ENCODE results near the gene ANKRD16. TPM values are rescaled to one million over a fixed set of nuclear protein-coding genes. Genes with fewer than 3 reads are reported as not detected.
A peak's percentile ranks its signal among the peaks of the same experiment; 100 is the strongest.

Gene ANKRD16
- total RNA-seq, 1 experiment from 2014 or later = 9.9 TPM

DNA sequence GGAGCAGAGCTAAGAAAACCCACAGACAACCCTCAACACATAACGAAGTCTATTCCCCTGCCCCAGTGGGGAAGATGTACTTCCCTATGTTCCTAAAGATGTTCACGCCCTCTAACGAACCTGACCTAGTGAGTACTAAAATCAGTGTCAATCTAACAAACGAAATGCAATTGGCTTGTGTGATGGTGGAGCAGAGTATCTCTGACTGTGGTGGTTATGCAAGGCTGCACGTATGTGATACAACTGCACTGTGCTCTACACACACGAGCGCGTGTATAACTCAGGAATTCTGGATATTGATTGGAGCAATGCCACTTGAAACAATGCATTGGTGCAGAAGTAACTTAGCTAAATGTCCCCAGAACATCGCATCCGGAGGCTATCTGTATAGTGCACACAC is 1.3 kb downstream of the ANKRD16 start:
- H3K9me3 Mint-ChIP-seq (ENCODE audit: unreplicated experiment) = no peaks in the 10 kb centered on the region
- BruUV-seq (replicated peaks) = no TSS peak
- ChIA-PET CTCF (interaction anchor here (0.6 to 3.9 kb wide), 6 partner anchors 9 to 445 kb away, joined by 4 to 16 read pairs (median 4); partner anchors contain the start of gene IL15RA), POLR2A (interaction anchor here (0.7 to 6.6 kb wide), 16 partner anchors 11 to 265 kb away, joined by 3 to 118 read pairs (median 4); partner anchors contain the start of gene GDI2)
- peak; percentile 40 for DNase-seq (ENCODE audit: unreplicated experiment)
- H3K4me3 Mint-ChIP-seq (ENCODE audit: unreplicated experiment) = peak overlapping the region; percentile 80
- no peaks in the 10 kb centered on the region for H3K27me3 Mint-ChIP-seq (ENCODE audit: insufficient read depth, unreplicated experiment)
- TF ChIP-seq, protein P1, sequence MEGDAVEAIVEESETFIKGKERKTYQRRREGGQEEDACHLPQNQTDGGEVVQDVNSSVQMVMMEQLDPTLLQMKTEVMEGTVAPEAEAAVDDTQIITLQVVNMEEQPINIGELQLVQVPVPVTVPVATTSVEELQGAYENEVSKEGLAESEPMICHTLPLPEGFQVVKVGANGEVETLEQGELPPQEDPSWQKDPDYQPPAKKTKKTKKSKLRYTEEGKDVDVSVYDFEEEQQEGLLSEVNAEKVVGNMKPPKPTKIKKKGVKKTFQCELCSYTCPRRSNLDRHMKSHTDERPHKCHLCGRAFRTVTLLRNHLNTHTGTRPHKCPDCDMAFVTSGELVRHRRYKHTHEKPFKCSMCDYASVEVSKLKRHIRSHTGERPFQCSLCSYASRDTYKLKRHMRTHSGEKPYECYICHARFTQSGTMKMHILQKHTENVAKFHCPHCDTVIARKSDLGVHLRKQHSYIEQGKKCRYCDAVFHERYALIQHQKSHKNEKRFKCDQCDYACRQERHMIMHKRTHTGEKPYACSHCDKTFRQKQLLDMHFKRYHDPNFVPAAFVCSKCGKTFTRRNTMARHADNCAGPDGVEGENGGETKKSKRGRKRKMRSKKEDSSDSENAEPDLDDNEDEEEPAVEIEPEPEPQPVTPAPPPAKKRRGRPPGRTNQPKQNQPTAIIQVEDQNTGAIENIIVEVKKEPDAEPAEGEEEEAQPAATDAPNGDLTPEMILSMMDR (IDR thresholded peaks at IDR 0.05; ENCODE audit: unreplicated experiment) = no peak
- intact Hi-C loops (cut with micrococcal nuclease) = loop anchor here (2.0 to 5.0 kb wide), 3 partner anchors 76 to 201 kb away; partner anchors contain the start of genes GDI2 and IL15RA
- peaks cover 49% of the 10 kb centered on the region for H3K36me3 Mint-ChIP-seq (ENCODE audit: insufficient read depth, unreplicated experiment)
- peak overlapping the region; percentile 49 for H3K27ac Mint-ChIP-seq (ENCODE audit: low read depth, unreplicated experiment)
- peaks cover 32% of the 10 kb centered on the region for H3K4me1 Mint-ChIP-seq (ENCODE audit: insufficient read depth, unreplicated experiment)

DNA sequence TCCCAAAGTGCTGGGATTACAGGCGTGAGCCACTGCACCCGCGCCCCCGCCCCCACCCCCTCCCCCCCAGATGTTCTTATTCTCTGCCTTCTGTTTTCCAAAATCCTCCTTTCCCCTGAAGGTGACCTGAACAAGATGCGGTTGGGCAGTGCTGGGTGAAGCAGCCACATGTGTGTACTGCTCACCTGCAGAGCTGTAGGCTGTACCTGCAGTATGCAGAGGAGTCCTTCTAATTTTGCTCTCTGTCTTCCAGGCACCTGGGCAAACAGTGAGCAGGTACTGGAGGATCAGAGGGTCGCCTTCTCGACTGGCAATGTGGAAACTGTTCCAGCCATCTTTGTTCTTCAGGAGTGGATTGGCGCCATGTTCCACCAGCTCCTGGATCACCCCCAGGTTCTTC is 2.1 kb downstream of the ANKRD16 start:
- TF ChIP-seq, protein P1 (IDR thresholded peaks at IDR 0.05; ENCODE audit: unreplicated experiment) = no peak
- no peaks in the 10 kb centered on the region for H3K9me3 Mint-ChIP-seq (ENCODE audit: unreplicated experiment)
- peak overlapping the region; percentile 80 for H3K4me3 Mint-ChIP-seq (ENCODE audit: unreplicated experiment)
- intact Hi-C loops (cut with micrococcal nuclease) = loop anchor here (2.0 to 5.0 kb wide), 3 partner anchors 75 to 200 kb away; partner anchors contain the start of genes GDI2 and IL15RA
- CTCF ChIA-PET = interaction anchor here (0.6 to 3.9 kb wide), 4 partner anchors 9 to 513 kb away, joined by 3 to 16 read pairs (median 7); partner anchors contain the start of gene IL15RA
- H3K27me3 Mint-ChIP-seq (ENCODE audit: insufficient read depth, unreplicated experiment) = no peaks in the 10 kb centered on the region
- no TSS peak for BruUV-seq (replicated peaks)
- H3K27ac Mint-ChIP-seq (ENCODE audit: low read depth, unreplicated experiment) = no peak overlapping the region
- H3K36me3 Mint-ChIP-seq (ENCODE audit: insufficient read depth, unreplicated experiment) = peaks cover 56% of the 10 kb centered on the region
- DNase-seq (ENCODE audit: unreplicated experiment) = no peak
- POLR2A ChIA-PET = interaction anchor here (0.5 to 6.6 kb wide), 10 partner anchors 10 to 199 kb away, joined by 3 to 118 read pairs (median 4); partner anchors contain the start of gene GDI2
- H3K4me1 Mint-ChIP-seq (ENCODE audit: insufficient read depth, unreplicated experiment) = peaks cover 27% of the 10 kb centered on the region

DNA sequence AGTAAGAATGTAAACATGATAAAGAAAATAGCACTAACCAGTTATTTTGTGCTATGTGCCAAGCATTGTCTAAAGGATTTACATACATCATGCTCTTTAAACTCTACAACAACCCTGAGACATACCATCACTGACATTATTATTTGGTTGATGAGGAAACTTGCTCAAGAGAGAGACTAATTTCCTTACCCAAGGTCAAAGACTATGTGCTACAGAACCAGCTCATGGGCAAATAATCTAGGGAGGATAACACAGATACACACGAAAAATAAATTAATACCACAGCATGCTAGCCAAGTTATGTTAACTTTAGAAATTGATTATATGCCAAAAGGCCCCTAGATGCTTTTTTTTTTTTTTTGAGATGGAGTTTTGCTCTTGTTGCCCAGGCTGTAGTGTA is 2.7 kb downstream of the ANKRD16 start:
- Mint-ChIP-seq H3K27me3 (ENCODE audit: insufficient read depth, unreplicated experiment) (no peaks in the 10 kb centered on the region), H3K27ac (ENCODE audit: low read depth, unreplicated experiment) (no peak overlapping the region), H3K36me3 (ENCODE audit: insufficient read depth, unreplicated experiment) (peaks cover 62% of the 10 kb centered on the region), H3K4me1 (ENCODE audit: insufficient read depth, unreplicated experiment) (peaks cover 21% of the 10 kb centered on the region), H3K9me3 (ENCODE audit: unreplicated experiment) (no peaks in the 10 kb centered on the region), H3K4me3 (ENCODE audit: unreplicated experiment) (no peak overlapping the region)
- TF ChIP-seq, protein P1 (IDR thresholded peaks at IDR 0.05; ENCODE audit: unreplicated experiment) = no peak
- BruUV-seq (replicated peaks) = no TSS peak
- CTCF ChIA-PET = interaction anchor here (1.2 to 2.1 kb wide), 2 partner anchors 14 to 73 kb away, joined by 3 to 10 read pairs; no protein-coding TSS in a partner anchor
- intact Hi-C loops (cut with micrococcal nuclease) = loop anchor here (5.0 kb wide), 2 partner anchors 75 to 200 kb away; partner anchors contain the start of gene GDI2
- DNase-seq (ENCODE audit: unreplicated experiment) = no peak
- POLR2A ChIA-PET = interaction anchor here (0.7 to 6.6 kb wide), 4 partner anchors 10 to 89 kb away, joined by 3 to 118 read pairs (median 8); partner anchors contain the start of gene GDI2

DNA sequence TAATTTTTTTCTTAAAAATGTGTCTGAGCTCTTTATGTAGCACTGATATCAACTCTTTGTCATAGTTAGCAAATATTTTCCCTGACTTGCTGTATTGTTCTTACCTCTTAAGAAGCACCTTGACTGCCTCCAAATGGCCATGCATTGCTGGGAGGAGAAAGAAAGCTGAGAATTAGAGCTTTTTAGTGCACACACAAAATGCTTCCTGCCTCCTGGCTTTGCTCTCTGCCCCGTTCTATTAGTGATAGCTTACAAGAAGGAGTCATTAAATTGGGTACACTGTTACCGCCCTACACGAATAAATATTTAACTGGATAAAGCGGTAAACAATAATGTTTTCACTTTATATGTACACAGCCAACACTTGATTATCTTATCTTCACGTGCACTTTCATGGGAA is 4.1 kb downstream of the ANKRD16 start:
- H3K4me1 Mint-ChIP-seq (ENCODE audit: insufficient read depth, unreplicated experiment) = peaks cover 12% of the 10 kb centered on the region
- TF ChIP-seq, protein P1 (IDR thresholded peaks at IDR 0.05; ENCODE audit: unreplicated experiment) = no peak
- intact Hi-C loops (cut with micrococcal nuclease) = loop anchor here (5.0 kb wide), 2 partner anchors 73 to 198 kb away; partner anchors contain the start of gene GDI2
- no TSS peak for BruUV-seq (replicated peaks)
- no peaks in the 10 kb centered on the region for H3K9me3 Mint-ChIP-seq (ENCODE audit: unreplicated experiment)
- no peak for DNase-seq (ENCODE audit: unreplicated experiment)
- H3K36me3 Mint-ChIP-seq (ENCODE audit: insufficient read depth, unreplicated experiment) = peaks cover 71% of the 10 kb centered on the region
- POLR2A ChIA-PET = interaction anchor here (1.1 to 6.6 kb wide), 3 partner anchors 9 to 74 kb away, joined by 3 to 118 read pairs (median 11); partner anchors contain the start of gene GDI2
- no peaks in the 10 kb centered on the region for H3K27me3 Mint-ChIP-seq (ENCODE audit: insufficient read depth, unreplicated experiment)
- no peak overlapping the region for H3K4me3 Mint-ChIP-seq (ENCODE audit: unreplicated experiment)
- H3K27ac Mint-ChIP-seq (ENCODE audit: low read depth, unreplicated experiment) = no peak overlapping the region
- CTCF ChIA-PET = interaction anchor here (0.6 to 1.3 kb wide), 5 partner anchors 24 to 1071 kb away, joined by 3 to 5 read pairs (median 3); no protein-coding TSS in a partner anchor

Data from MCF 10A (cell line).